Fibroblast of pulmonary artery (primary cell): ENCODE measurements around the gene RPS6KA1.
"Not testable (repeated sequence)": the region's sequence is repeated elsewhere in the genome, so short reads cannot be mapped to it uniquely, and the experiment has no call there.

Experiments
- DNase-seq: peaks from one replicate; pipeline ENCODE4 v3.0.0-alpha.2; 2010; ENCODE audit warnings: low read depth
- H3K4me3 ChIP-seq: replicated peaks from 2 replicates; pipeline ENCODE4 v1.5.1; 2011; ENCODE audit warnings: low read depth, mild to moderate bottlenecking, control low read depth, low read length, moderate library complexity
- TF ChIP-seq, protein P1 (sequence below): IDR thresholded peaks from 2 replicates; pipeline ENCODE4 v1.5.1; 2011; ENCODE audit warnings: mild to moderate bottlenecking, control low read depth, low read length, inconsistent platforms; ENCODE audit errors: missing control alignments

The RPS6KA1 gene

DNA sequence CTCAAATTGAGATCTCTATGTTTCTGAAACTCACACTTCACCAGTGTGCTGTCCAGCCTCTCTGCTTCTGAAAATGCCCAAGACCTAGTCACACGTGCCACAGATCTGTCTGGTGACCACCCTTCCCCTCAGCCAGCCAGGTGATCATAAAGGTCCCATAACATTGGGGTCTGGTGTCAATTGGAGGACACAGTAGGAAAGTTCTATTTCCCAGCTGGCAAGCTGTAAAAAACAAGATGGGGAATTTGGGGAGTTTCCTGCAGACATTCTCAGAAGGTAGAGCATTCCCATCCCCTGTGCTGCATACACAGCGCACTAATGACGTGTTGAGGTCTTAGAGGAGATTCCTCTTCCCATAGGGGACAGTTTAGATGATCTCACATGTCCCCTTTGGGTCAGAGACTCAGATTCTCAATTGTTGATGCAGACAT lies 50.1 kb downstream of the RPS6KA1 start:
- no peak overlapping the region for H3K4me3 ChIP-seq
- no peak for DNase-seq
- TF ChIP-seq, protein P1, sequence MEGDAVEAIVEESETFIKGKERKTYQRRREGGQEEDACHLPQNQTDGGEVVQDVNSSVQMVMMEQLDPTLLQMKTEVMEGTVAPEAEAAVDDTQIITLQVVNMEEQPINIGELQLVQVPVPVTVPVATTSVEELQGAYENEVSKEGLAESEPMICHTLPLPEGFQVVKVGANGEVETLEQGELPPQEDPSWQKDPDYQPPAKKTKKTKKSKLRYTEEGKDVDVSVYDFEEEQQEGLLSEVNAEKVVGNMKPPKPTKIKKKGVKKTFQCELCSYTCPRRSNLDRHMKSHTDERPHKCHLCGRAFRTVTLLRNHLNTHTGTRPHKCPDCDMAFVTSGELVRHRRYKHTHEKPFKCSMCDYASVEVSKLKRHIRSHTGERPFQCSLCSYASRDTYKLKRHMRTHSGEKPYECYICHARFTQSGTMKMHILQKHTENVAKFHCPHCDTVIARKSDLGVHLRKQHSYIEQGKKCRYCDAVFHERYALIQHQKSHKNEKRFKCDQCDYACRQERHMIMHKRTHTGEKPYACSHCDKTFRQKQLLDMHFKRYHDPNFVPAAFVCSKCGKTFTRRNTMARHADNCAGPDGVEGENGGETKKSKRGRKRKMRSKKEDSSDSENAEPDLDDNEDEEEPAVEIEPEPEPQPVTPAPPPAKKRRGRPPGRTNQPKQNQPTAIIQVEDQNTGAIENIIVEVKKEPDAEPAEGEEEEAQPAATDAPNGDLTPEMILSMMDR: no peak

DNA sequence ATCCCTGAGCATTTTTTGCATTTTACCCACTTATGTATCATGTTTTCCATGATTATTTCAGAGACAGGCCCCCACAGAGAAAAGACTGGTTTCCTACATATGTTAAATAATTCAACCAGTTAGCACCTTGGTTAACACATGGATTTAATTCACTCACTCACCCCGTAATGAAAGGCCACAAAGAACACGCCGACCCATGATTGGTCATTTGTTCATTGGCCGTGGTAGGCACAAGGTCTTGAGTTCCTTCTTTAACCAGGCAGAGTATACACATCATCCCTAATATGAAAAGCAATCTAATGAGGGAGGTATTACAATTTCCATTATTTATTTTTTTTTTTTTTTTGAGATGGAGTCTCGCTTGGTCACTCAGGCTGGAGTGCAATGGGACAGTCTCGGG lies 50.6 kb downstream of the RPS6KA1 start:
- TF ChIP-seq, protein P1: no peak
- no peak for DNase-seq
- H3K4me3 ChIP-seq: no peak overlapping the region

DNA sequence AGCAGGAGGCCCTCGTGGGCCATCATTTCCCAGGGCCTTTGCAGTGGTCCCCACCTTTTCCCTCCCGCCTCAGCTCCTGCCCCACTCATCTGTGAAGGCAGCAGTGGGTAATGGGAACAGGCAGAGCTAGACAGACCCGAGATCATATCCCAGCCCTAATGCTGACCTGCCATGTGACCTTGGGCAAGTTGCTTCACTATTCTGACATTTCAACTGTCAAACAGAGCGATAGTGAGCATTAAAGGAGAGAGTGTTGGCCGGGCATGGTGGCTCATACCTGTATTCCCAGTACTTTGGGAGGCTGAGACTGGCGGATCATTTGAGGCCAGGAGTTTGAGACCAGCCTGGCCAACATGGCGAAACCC lies 51.7 kb downstream of the RPS6KA1 start:
- TF ChIP-seq, protein P1: no peak
- H3K4me3 ChIP-seq: no peak overlapping the region
- DNase-seq: no peak

DNA sequence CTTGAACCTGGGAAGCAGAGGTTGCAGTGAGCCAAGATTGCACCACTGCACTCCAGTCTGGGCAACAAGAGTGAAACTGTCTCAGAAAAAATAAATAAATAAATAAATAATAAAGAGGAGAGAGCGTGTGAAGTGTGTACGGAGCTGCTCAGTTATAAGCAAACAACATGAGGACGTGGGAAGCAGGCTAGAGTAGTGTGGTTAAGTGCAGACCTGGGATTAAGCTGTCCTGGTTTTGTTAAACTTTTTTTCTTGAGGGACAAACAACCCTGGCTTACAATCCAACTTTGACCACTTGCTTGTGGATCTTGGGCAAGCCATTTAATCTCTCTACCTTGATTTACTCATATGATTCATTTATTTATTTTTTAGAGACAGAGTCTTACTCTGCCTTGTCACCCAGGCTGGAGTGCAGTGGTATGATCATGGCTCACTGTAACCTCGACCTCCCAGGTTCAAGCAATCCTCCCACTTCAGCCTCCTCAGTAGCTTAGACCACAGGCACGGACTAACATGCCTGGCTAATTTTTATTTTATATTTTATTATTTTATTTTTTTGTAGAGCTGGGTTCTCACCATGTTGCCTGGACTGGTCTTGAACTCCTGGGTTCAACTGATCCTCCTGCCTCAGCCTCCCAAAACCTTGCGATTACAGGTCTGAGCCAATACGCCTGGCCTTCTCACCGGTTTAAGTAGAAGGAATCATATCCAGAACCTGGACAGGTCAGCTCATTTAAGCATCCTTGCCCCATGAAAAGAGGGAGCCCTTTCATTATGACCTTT lies 52.7 kb downstream of the RPS6KA1 start:
- TF ChIP-seq, protein P1: no peak
- no peak overlapping the region for H3K4me3 ChIP-seq
- DNase-seq: no peak

DNA sequence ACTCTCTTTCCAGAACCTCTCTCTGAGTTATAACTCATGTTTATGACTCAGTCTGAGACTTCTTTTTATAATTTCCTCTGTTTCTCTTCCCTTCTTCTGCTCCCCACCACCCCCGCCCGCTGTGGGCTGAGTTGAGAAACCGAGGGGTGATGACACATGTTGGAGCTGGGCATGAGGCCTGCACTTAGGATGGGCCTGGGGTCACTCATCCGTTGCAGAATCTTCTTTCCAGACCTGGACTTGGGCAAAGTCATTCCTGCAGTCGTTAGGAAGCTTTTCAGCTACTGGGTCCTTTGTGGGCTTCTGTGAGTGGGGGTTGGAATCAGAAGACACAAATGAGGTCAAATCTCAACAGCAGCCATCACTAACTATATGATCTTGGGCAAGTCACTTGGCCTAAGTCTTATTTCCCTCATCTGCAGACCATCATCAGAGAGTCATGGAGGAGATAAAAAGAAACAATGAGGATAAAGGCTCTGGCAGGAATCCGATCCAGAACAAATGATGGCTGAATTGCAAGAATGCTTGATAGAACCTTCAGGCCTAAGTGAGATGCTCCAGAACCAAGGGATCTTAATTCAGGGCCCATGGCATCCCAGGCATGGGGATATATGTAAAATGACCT lies 53.4 kb downstream of the RPS6KA1 start:
- no peak overlapping the region for H3K4me3 ChIP-seq
- TF ChIP-seq, protein P1: no peak
- DNase-seq: peak; percentile 63

DNA sequence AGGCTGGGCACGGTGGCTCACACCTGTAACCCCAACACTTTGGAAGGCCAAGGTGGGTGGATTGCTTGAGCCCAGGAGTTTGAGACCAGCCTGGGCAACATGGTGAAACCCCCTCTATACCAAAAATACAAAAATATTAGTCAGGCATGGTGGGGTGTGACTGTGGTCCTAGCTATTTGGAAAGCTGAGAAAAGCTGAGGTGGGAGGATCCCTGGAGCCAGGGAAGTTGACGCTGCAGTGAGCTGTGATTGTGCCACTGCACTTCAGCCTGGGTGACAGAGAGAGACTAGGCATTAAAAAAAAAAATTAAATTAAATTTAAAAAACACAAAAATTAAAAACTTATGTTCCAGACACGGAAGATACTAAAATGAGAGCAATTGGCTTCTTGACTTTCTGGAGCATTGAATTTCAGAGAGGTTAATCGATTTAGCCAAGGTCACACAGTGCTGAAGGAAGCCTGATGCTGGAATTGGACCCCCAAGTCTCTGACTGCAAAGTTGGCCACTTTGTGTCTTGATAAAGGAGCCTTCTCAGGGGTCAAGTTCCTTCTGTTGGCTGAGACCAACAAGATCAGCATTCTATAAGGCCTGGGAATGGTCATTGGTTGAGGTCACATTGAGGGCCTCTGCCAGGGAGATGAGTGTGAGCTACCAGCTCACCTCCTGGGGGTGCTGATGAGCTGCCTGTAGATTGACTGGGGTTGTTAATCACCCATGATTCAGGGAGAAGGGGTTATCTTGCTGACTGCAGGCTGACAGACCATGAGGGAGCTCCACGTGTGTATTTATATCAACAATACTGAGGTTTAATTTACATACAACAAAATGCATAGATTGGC lies 54.3 kb downstream of the RPS6KA1 start:
- TF ChIP-seq, protein P1: no peak
- H3K4me3 ChIP-seq: no peak overlapping the region
- DNase-seq: no peak

DNA sequence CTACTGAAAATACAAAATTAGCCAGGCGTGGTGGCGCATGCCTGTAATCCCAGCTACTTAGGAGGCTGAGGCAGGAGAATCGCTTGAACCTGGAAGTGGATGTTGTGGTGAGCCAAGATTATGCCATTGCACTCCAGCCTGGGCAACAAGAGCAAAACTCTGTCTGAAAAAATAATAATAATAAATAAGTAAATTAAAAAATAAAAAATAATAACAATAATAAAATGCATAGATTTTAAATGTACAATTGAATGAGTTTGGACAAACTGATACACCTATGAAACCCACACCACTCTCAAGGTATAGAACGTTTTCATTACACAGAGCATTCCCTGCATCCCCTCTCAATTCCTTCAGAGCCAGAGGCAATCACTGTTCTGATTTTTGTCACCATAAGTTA lies 55.0 kb downstream of the RPS6KA1 start:
- not testable (repeated sequence) for H3K4me3 ChIP-seq, DNase-seq
